K562 (cell line): ENCODE results near the gene DMD. TPM values are rescaled to one million over a fixed set of nuclear protein-coding genes. Genes with fewer than 3 reads are reported as not detected.

Experiments
- ATAC-seq: fragments of 200-7000 bp; cut with Tn5 transposase; 3 replicates; pipeline ENCODE4 v1.9.1; 2020; ENCODE audit warnings: moderate library complexity
- BruUV-seq: library from RNA; stranded (reverse); fragments of 400-500 nt; replicated peaks from 2 replicates; lab custom pipeline; 2021; lab: Mats Ljungman, UMichigan
- CTCF ChIA-PET: fragments of 300-600 bp; formaldehyde crosslinking; extraction: SDS; loops from one replicate; lab custom pipeline; 2021; ENCODE audit warnings: low intra/inter-chr PET ratio; lab: Yijun Ruan, JAX
- POLR2A ChIA-PET: fragments of 300-600, 350-650 bp; sonication (Branson Sonifier 250); formaldehyde crosslinking; extraction: SDS; loops from one replicate; lab custom pipeline; 2021; ENCODE audit warnings: antibody characterized with exemption, inconsistent platforms; lab: Yijun Ruan, JAX
- DNase-seq, 4 experiments: peaks; one replicate each; pipeline versions ENCODE4 v3.0.0 to v3.0.0-alpha.2; 2011 to 2018; ENCODE audit warnings: low spot score in 3 of 4, mixed read lengths in 3 of 4; ENCODE audit errors: extremely low read depth in 1 of 4
- FAIRE-seq: peaks from 2 replicates; lab custom pipeline; 2011; peaks lifted over from hg19 to GRCh38; lab: Jason Lieb, UNC
- H2AFZ ChIP-seq: 2 replicates; pipeline ENCODE4 v1.6.0; 2011; ENCODE audit warnings: low read depth, low read length, control low read depth, inconsistent platforms
- H3K27ac ChIP-seq: fragments of 200-600 bp; 3 replicates; pipeline ENCODE4 v1.8.0; 2011; ENCODE audit warnings: low read depth, mild to moderate bottlenecking, control low read depth, inconsistent platforms, low read length, moderate library complexity, mixed read lengths; ENCODE audit errors: extremely low read depth
- H3K27me3 ChIP-seq, 2 experiments: fragments of 300-600 bp in 1 of 2; 2 replicates in 1 of 2; 3 replicates in 1 of 2; pipeline versions ENCODE4 v1.6.0 to v1.8.0; 2011; ENCODE audit warnings: inconsistent platforms in 2 of 2, low read length in 2 of 2, mild to moderate bottlenecking in 1 of 2, mixed read lengths in 1 of 2, moderate library complexity in 1 of 2; ENCODE audit not compliant: control insufficient read depth in 2 of 2, insufficient read depth in 2 of 2
- H3K36me3 ChIP-seq: fragments of 300-600 bp; 3 replicates; pipeline ENCODE4 v1.8.0; 2011; ENCODE audit warnings: mild to moderate bottlenecking, low read length, inconsistent platforms; ENCODE audit not compliant: control insufficient read depth, insufficient read depth
- H3K4me1 ChIP-seq, 2 experiments: fragments of 200-600 bp in 1 of 2; replicated peaks in 1 of 2; 2 replicates in 1 of 2; 3 replicates in 1 of 2; pipeline versions ENCODE4 v1.5.1 to v1.8.0; 2011; ENCODE audit warnings: inconsistent platforms in 2 of 2, low read length in 2 of 2, mild to moderate bottlenecking in 1 of 2, mixed read lengths in 1 of 2, moderate library complexity in 1 of 2; ENCODE audit not compliant: control insufficient read depth in 2 of 2, insufficient read depth in 2 of 2
- H3K4me2 ChIP-seq: 2 replicates; pipeline ENCODE4 v1.6.1; 2011; ENCODE audit warnings: low read length, control low read depth, inconsistent platforms, mixed read lengths; ENCODE audit not compliant: insufficient read depth
- H3K4me3 ChIP-seq: fragments of 200-600 bp; sonication (generic), shearing (Covaris generic); 2 replicates; pipeline ENCODE4 v1.5.1; 2016; ENCODE audit warnings: control low read depth, inconsistent platforms
- H3K79me2 ChIP-seq: fragments of 200-600 bp; 3 replicates; pipeline ENCODE4 v1.8.0; 2011; ENCODE audit warnings: low read length, inconsistent platforms; ENCODE audit not compliant: control insufficient read depth, insufficient read depth
- H3K9ac ChIP-seq, 2 experiments: 2 replicates each; pipeline versions ENCODE4 v1.6.0 to v1.6.1; 2011; ENCODE audit warnings: low read depth in 2 of 2, low read length in 2 of 2, control low read depth in 1 of 2, inconsistent platforms in 1 of 2, mild to moderate bottlenecking in 1 of 2, mixed read lengths in 1 of 2; ENCODE audit not compliant: insufficient read depth in 1 of 2
- H3K9me1 ChIP-seq: one replicate; pipeline ENCODE4 v1.6.0; 2011; ENCODE audit warnings: inconsistent platforms, mild to moderate bottlenecking, low read length, moderate library complexity; ENCODE audit not compliant: control insufficient read depth, insufficient read depth
- H3K9me3 ChIP-seq: replicated peaks from 2 replicates; pipeline ENCODE4 v1.5.1; 2011; ENCODE audit warnings: low read depth, low read length, inconsistent platforms; ENCODE audit not compliant: control insufficient read depth, insufficient read depth
- H4K20me1 ChIP-seq: replicated peaks from 2 replicates; pipeline ENCODE4 v1.6.1; 2011; ENCODE audit warnings: low read length, inconsistent platforms, mixed read lengths; ENCODE audit not compliant: control insufficient read depth, insufficient read depth
- ARID1B ChIP-seq: fragments of 450-650 bp; IDR thresholded peaks from 2 replicates; pipeline ENCODE4 v1.6.1; 2016; ENCODE audit warnings: antibody characterized with exemption, mild to moderate bottlenecking, inconsistent platforms
- CEBPG ChIP-seq, 3 experiments: fragments of 200-800 bp in 1 of 3; sonication (Bioruptor generic) in 1 of 3; sonication (generic) in 1 of 3; formaldehyde crosslinking in 1 of 3; IDR thresholded peaks in 2 of 3; conservative IDR thresholded peaks in 1 of 3; 2 replicates each; pipeline versions ENCODE4 v1.6.1 to v1.8.0; 2016 to 2022; ENCODE audit warnings: missing compliant biosample characterization in 2 of 3, missing genetic modification characterization in 2 of 3, mild to moderate bottlenecking in 1 of 3, missing genetic modification reagents in 1 of 3
- DACH1 ChIP-seq: fragments of 450-650 bp; IDR thresholded peaks from 2 replicates; pipeline ENCODE4 v1.6.1; 2018; ENCODE audit not compliant: partially characterized antibody
- ETV1 ChIP-seq: fragments of 450-650 bp; conservative IDR thresholded peaks from 2 replicates; pipeline ENCODE4 v1.6.1; 2016; ENCODE audit warnings: missing genetic modification characterization, control low read depth, low read depth, missing compliant biosample characterization
- FOSL1 ChIP-seq: fragments of 200-800 bp; sonication (Bioruptor generic); conservative IDR thresholded peaks from 2 replicates; pipeline ENCODE4 v1.6.1; 2016; ENCODE audit warnings: missing genetic modification characterization, missing compliant biosample characterization
- FUS ChIP-seq: fragments of 200-400 bp; formaldehyde crosslinking; optimal IDR thresholded peaks from 2 replicates; pipeline ENCODE3; 2017; ENCODE audit warnings: low read depth, low read length
- GABPA ChIP-seq: fragments of 200-800 bp; sonication (Bioruptor generic); conservative IDR thresholded peaks from 2 replicates; pipeline ENCODE4 v1.6.1; 2016; ENCODE audit warnings: low read depth, missing genetic modification characterization, missing compliant biosample characterization
- JUN ChIP-seq, 2 experiments: sonication (generic) in 1 of 2; formaldehyde crosslinking in 1 of 2; IDR thresholded peaks; 2 replicates each; pipeline versions ENCODE4 v1.6.1 to v1.8.0; 2012 to 2022; ENCODE audit warnings: borderline replicate concordance in 2 of 2, mild to moderate bottlenecking in 2 of 2, improper control_type of control experiment in 1 of 2, low read depth in 1 of 2, low read length in 1 of 2, missing genetic modification reagents in 1 of 2
- MEIS2 ChIP-seq: fragments of 450-650 bp; IDR thresholded peaks from 2 replicates; pipeline ENCODE4 v1.6.1; 2014; ENCODE audit warnings: mild to moderate bottlenecking; ENCODE audit not compliant: partially characterized antibody
- SMAD3 ChIP-seq: fragments of 450-650 bp; formaldehyde crosslinking; conservative IDR thresholded peaks from 2 replicates; pipeline ENCODE4 v1.4.0; 2020; ENCODE audit warnings: mild to moderate bottlenecking
- ZNF717 ChIP-seq: fragments of 250-450 bp; sonication (Bioruptor Pico); IDR thresholded peaks from 2 replicates; pipeline ENCODE4 v1.5.0; 2021
- WGBS: fragments of 100-300 bp; shearing (Covaris generic); methylation state at CpG from one replicate; pipeline ENCODE4 v1.1.6; 2016; ENCODE audit warnings: low coverage, mixed read lengths; ENCODE audit not compliant: insufficient coverage; ENCODE audit errors: missing lambda C conversion rate; 5-methylcytosine and 5-hydroxymethylcytosine counted together
- in situ Hi-C: fragments of 300-500 bp; cut with MboI; formaldehyde crosslinking; loops from 4 replicates; pipeline ENCODE4 v1.15.0; 2018; ENCODE audit warnings: inconsistent platforms, mixed read lengths
- intact Hi-C: fragments of 100-400 bp; cut with micrococcal nuclease; formaldehyde crosslinking; loops from 2 replicates; pipeline ENCODE4 v1.14.2; 2022
- polyA plus RNA-seq, 8 experiments: library from polyadenylated mRNA; depleted of rRNA in 4 of 8; stranded (reverse) in 5 of 8; unstranded in 3 of 8; fragments of >200 nt; fragmentation: Nextera tagmentation in 2 of 8; fragmentation: Illumina TruSeq in 1 of 8; extraction: Ambion mirVana in 2 of 8; extraction: Trizol in 1 of 8; gene quantifications; 2 replicates each; pipeline versions ENCODE4 v1.2.1 to v1.2.3, GENCODE V29; 2011 to 2014; ENCODE audit warnings: inconsistent platforms in 1 of 8, missing spikeins in 1 of 8
- total RNA-seq, 7 experiments: library from RNA; depleted of rRNA in 6 of 7; stranded (reverse); fragments of >200 nt in 6 of 7; fragmentation: Illumina TruSeq in 2 of 7; extraction: Trizol in 2 of 7; gene quantifications; 2 replicates each; pipeline versions ENCODE4 v1.2.1 to v1.2.3, GENCODE V29; 2011 to 2021; ENCODE audit warnings: low replicate concordance in 1 of 7
- TF ChIP-seq, protein P1 (sequence below), 2 experiments: fragments of 450-650 bp in 1 of 2; sonication (generic) in 1 of 2; formaldehyde crosslinking in 1 of 2; IDR thresholded peaks in 1 of 2; conservative IDR thresholded peaks in 1 of 2; 2 replicates each; pipeline versions ENCODE4 v1.6.1 to v1.8.1; 2016 to 2023; ENCODE audit warnings: mild to moderate bottlenecking in 2 of 2, moderate library complexity in 2 of 2, inconsistent platforms in 1 of 2, missing genetic modification reagents in 1 of 2
- TF ChIP-seq, protein P2 (sequence below): fragments of 450-650 bp; IDR thresholded peaks from 2 replicates; pipeline ENCODE4 v1.6.1; 2016

DMD gene
- total and polyA plus RNA-seq, 9 of the 15 experiments (the other 6 are each of a cell fraction or from before 2014, with no cell fraction given) = 3.8 to 20.4 (median 11.4) TPM

DNA sequence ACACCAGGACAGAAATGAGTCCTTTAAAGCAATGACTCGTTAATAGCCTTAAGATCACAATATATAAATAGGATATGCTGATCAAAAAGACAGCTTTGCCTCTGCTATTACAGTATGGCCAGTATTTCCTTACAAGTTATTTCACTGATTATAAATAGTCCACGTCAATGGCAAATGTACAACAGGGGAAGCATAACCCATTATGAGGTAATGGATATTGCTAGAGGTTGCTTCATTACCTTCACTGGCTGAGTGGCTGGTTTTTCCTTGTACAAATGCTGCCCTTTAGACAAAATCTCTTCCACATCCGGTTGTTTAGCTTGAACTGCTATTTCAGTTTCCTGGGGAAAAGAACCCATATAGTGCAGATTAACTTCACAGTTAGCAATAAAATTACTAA lies 1374.9 kb downstream of the DMD start:
- POLR2A ChIA-PET = interaction anchor here (1.6 kb wide), 1 partner anchor 14 kb away, joined by 4 read pairs; no protein-coding TSS in a partner anchor
- 65% methylated on average over 3 of the region's 3 CpGs for WGBS
- no TSS peak for BruUV-seq
- H3K4me1 ChIP-seq = no peaks in the 10 kb centered on the region
- no peak overlapping the region for H3K4me2 ChIP-seq
- H4K20me1 ChIP-seq = no peaks in the 10 kb centered on the region
- intact Hi-C loops (no loop called here), in situ Hi-C loops (no loop called here)
- no peak for FAIRE-seq
- TF ChIP-seq ETV1 = peak; percentile 59
- TF ChIP-seq SMAD3 = no peak
- 0 out of 2 replicates have a peak, but pooled peaks have one; percentile 16 for TF ChIP-seq GABPA
- TF ChIP-seq CEBPG (CRISPR knock-in tag; IDR thresholded peaks at IDR 0.05) = peak; percentile 63
- TF ChIP-seq CEBPG (tag; conservative IDR thresholded peaks at IDR 0.05 in 1 of 2, IDR thresholded peaks at IDR 0.05 in 1 of 2) = peak; percentile 51 to 94
- no peak overlapping the region for H3K4me3 ChIP-seq
- H3K36me3 ChIP-seq = peaks cover 8% of the 10 kb centered on the region; the same call in 2 of the 3 replicates
- H2AFZ ChIP-seq = no peak overlapping the region
- H3K27me3 ChIP-seq = no peaks in the 10 kb centered on the region
- H3K27ac ChIP-seq = no peak overlapping the region
- H3K9ac ChIP-seq = no peak overlapping the region
- no peak for ATAC-seq
- CTCF ChIA-PET = no interaction called here
- peaks cover 2% of the 10 kb centered on the region; the same call in 1 of the 3 replicates for H3K79me2 ChIP-seq
- H3K9me3 ChIP-seq = no peaks in the 10 kb centered on the region
- no peaks in the 10 kb centered on the region for H3K9me1 ChIP-seq
- DNase-seq = no peak

DNA sequence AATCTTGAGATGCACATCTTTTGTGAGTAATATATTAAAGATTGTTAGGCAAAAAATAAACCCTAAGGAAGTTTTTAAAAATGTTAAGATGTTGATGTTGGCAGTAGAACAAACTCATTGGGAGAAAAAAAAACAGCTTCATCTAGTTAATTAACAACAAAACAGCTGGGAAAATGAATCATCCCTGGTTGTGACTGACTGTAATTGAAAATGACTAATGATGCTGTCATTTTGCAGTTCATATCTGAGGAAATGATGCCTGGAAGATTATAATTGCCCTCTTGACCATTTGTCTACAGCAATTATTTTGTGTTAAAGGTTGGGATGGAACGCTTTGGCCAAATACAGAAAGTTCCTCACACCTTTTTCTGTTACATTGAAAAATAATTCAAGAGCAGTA lies 1379.1 kb downstream of the DMD start:
- Histone ChIP-seq H3K4me1 (no peaks in the 10 kb centered on the region), H3K27me3 (no peaks in the 10 kb centered on the region), H3K4me2 (no peak overlapping the region), H3K9ac (no peak overlapping the region), H3K79me2 (no peaks in the 10 kb centered on the region), H2AFZ (no peak overlapping the region), H3K27ac (no peak overlapping the region), H3K36me3 (peaks cover 8% of the 10 kb centered on the region; the same call in 2 of the 3 replicates), H3K4me3 (no peak overlapping the region), H3K9me3 (no peaks in the 10 kb centered on the region), H4K20me1 (no peaks in the 10 kb centered on the region), H3K9me1 (no peaks in the 10 kb centered on the region)
- ChIA-PET POLR2A (no interaction called here), CTCF (no interaction called here)
- WGBS = 0% methylated on average over 1 of the region's 1 CpG
- FAIRE-seq (no peak), ATAC-seq (no peak), DNase-seq (peak in 1 of 4 experiments; percentile 3)
- BruUV-seq = no TSS peak
- in situ Hi-C loops = no loop called here
- intact Hi-C loops = no loop called here
- TF ChIP-seq, protein P1, sequence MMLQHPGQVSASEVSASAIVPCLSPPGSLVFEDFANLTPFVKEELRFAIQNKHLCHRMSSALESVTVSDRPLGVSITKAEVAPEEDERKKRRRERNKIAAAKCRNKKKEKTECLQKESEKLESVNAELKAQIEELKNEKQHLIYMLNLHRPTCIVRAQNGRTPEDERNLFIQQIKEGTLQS (IDR thresholded peaks at IDR 0.05) = peak; percentile 66; the same call in 1 of the 2 replicates
- TF ChIP-seq, protein P1 (CRISPR knock-in tag; conservative IDR thresholded peaks at IDR 0.05) = no peak
- TF ChIP-seq JUN (IDR thresholded peaks at IDR 0.05; ENCODE audit: borderline replicate concordance, low read depth, low read length) (0 out of 2 replicates have a peak, but pooled peaks have one; percentile 13), JUN (CRISPR knock-in tag; IDR thresholded peaks at IDR 0.05; ENCODE audit: borderline replicate concordance) (no peak), FOSL1 (peak; percentile 91), ARID1B (peak; percentile 30; the same call in 1 of the 2 replicates), MEIS2 (peak; percentile 87), ZNF717 (CRISPR knock-in tag) (no peak), FUS (no peak), DACH1 (peak; percentile 10)
- TF ChIP-seq, protein P2, sequence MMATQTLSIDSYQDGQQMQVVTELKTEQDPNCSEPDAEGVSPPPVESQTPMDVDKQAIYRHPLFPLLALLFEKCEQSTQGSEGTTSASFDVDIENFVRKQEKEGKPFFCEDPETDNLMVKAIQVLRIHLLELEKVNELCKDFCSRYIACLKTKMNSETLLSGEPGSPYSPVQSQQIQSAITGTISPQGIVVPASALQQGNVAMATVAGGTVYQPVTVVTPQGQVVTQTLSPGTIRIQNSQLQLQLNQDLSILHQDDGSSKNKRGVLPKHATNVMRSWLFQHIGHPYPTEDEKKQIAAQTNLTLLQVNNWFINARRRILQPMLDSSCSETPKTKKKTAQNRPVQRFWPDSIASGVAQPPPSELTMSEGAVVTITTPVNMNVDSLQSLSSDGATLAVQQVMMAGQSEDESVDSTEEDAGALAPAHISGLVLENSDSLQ = peak; percentile 12; the same call in 1 of the 2 replicates
